ENCODE measurements around the gene NT5C.

NT5C gene

DNA sequence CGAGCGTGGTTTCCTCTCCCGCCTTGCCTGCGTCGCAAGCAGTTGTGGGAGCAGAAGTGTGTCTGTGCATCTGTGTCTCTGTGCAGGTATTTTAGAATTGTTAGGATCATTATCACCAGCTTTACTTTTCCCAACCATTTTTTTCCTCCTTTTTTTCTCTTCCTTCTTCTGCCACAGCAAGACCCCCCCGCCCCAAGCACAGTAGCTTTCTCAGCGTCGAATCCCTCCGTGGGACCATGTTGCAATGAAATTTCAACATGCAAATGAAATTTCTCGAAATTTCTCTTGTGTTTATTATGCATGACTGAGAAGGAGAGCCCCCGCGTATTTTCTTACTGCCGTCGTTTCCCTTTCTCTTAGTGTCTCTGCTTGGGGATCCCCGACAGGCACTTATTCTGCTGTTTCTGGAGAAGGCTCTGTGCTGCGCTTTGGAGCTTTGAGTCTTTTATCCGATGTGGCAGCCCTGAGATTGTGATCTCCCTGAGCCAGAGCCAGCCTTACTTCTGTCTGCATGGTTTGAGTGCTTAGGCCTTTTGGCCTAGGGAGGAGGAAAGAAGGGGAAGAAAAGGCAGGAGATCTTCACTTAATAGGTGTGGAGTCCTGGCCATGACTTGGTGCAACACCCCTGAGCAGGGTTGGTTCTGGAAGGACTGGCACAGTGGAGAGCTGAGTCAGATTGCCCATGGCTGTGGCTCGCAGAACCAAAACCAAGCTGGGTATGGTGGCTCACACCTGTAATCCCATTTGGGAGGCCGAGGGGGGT is 16.8 kb downstream of the NT5C start:
- no peak for DNase-seq

DNA sequence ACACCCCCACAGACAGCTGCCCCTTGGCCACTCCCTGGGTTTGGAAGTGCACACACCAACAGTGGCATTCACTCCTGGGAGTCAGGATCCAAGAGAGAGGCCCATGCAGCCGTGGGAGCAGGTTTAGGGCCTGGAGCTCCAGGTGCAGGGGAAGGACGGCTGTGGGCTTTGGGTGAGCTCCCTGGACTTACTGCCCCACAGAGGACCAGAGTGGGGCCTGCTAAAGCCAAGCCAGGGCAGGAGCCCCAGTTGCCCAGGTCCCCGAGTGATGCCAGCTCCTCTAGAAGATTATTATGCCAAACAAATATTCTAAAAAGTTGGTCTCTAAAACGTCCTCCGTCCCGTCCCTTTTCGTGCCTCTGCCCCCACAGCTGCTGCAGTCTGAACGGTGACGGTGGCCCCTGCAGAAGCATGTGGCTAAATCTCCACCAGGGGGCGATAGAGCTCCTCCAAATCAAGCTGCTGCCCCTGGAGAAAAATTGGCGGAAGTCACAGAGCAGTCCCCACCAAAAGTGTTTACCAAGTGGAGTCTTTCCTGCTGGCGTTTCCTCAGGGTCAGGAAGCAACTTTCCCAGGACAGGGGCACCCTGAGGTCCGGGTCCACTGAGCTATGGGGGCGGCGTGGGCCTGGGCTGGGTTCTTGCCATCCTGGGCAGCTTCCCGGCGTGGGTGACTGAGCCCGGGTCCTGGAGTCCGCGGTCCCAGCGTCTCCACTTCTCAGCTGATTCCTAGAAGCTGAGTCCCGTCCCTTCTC is 17.6 kb downstream of the NT5C start:
- DNase-seq: peak; percentile 88

DNA sequence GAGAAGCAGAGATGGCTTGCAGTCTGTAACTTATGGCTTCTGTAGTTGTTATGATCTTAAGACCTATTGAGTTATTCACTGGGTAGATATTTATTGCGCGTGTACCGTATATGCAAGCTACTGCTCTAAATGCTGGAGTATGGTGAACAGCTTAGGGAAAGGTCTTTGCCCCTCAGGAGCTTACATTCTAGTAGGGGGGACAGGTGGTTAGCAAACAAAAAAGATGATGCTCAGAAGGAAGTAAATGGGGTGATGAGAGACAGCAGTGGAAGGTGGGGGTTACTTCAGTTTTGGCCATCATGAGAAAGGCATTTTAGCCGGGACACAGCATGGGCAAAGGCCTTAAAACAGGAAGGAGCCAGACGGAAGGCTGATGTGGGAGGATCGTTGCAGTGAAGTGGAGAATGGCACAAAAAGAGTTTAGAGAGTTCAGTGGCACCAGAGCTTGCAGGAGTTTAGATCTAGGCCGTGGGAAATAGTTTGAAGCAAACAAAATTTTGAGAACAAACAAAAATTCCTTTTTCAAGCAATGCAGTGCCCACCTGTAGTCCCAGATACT is 19.7 kb downstream of the NT5C start:
- no peak for DNase-seq

DNA sequence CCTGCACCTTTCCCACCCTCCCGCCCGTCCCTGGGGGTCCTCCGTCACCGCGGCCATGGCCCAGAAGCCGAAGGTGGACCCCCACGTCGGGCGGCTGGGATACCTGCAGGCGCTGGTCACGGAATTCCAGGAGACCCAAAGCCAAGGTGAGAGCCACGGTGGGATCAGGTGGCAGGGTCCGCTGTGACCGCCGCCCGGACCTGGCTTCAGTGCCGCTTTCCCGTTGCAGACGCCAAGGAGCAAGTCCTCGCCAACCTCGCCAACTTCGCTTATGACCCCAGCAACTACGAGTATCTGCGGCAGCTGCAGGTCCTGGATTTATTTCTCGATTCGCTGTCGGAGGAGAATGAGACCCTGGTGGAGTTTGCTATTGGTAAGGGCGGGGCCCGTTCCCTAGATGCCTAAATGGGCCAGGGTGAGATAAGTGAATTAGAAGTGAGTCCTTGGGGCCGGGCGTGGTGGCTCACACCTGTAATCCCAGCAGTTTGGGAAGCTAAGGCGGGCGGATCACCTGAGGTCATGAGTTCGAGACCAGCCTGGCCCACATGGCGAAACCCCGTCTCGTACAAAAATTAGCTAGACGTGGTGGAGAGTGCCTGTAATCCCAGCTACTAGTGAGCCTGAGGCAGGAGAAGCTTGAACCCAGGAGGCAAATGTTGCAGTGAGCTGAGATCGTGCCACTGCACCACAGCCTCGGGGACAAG is 21.2 kb downstream of the NT5C start:
- peak; percentile 48 for DNase-seq

DNA sequence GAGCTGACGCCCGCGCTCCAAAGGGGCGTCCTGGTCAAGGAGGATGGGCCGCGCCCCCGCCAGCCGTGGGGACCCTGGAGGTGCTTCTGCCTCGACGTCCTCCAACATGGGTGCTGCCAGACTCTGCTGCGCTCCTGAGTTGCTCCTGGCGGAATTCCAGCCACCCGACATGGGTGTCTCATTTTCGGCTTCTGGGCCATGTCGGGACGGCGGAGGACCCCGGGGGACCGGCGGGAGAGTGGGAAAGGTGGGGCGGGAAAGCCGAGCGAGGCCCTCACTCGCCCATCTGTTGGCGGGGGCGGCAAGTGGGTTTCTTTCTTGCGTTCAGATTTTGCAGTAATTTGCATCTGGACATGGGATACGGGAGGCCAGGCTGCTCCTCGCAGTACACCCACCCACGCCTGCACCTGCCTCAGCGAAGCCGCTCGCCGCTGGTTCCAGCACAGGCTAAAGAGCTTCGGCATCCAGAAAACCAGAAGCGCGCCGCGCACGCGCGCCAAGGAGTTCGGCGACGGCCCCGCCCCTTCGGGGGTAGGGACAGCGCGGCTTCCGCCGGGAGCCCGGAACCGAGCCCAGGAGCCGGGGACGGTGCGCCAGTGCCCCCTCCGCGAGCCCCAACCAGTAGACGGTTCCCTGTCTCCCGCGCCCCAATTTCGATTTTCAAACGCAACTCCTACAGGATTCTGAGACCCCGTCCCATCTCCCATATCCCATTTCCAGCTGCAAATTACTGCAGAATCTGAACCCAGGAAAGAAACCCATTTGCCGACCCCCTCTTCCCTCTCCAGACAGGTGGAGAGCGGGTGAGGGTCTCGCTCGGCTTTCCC is 21.9 kb downstream of the NT5C start, which contains the start of gene ARMC7:
Gene ARMC7, plus strand, starts transcription at position 563 of the 827 bp plus-strand sequence. CDS start 320 bp downstream, outside the sequence.
- DNase-seq: peak; percentile 94

DNA sequence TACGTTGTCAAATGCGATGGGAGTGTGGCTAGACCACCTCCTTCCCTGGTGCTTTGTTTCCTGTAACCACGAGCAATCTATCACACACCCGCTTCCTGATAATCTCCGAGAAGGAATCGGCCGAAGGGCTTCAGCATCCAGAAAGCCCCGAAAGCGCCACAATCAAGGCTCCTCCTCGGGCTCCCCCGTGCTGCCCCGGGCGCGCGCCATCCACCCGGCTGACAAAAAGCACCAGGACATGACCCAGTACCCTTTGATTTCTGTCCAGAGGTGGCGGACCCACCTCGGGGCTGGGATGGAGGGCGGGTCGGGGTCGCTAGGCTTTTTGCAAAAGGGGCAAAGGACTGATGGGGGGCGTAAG is 22.5 kb downstream of the NT5C start:
- no peak for DNase-seq

DNA sequence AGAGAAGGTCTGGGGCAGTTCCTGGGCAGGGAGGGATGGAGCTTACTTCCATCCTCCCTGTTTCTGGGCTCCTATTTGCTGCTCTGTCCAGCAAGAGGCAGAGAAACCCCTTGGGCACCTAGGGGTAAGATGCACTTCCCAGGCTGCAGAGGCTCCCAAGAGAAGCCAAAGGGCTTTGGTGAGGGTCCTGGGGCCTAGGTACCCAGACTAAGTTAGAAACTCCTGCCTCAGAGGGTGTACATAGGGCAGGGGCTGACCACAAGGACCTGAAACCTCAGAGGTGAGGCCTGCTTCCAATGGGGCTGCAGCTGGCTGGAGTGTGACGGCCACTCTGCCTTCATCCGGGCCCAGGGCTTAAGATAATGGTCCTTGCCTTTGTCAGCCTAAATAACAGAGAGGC is 23.3 kb downstream of the NT5C start:
- no peak for DNase-seq

DNA sequence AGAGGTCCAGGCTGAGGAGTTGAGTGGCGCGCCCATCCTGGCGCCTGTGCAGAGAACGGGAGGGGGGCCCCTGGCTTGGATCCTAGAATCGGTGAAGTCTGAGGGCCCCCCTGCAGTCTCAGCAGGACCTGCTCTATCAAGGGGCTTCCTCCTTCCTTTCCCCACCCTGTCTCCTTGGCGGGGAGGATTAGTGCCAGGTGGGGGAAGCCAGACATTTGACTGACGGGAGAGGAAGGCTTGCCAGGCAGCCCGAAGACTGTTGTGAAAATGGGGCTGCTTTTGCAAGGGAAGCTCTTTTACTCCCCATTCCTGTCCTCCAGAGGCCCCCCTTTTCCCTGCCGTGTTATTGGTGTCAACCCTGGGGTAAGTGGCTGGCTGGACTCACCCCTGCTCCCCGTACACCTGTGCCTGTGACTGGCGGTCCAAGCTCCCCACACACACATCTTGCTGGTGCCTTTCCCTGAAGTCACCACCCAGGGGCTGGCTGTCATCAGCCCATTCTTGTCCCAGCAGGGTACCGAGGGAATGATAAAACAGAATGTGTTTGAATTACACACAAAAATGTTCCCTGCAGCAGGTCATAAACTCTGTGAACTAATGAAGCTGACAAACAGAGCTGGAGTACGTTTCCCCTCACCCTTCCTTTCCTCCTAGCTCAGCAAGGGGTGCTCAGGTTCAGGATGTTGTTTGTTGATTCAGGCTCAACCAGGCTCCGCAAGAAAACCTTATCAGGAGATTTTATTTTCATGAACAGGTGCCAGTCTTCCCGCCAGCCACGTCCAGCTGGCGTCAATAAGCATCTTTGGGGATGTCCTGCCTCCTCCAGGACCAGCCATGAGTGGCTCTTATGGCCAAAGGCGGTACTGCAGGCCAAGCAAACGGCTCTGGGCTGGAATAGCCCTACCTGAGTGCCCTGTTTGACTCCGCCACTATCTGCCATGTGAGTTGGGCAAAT is 26.1 kb downstream of the NT5C start:
- DNase-seq: peak; percentile 84

DNA sequence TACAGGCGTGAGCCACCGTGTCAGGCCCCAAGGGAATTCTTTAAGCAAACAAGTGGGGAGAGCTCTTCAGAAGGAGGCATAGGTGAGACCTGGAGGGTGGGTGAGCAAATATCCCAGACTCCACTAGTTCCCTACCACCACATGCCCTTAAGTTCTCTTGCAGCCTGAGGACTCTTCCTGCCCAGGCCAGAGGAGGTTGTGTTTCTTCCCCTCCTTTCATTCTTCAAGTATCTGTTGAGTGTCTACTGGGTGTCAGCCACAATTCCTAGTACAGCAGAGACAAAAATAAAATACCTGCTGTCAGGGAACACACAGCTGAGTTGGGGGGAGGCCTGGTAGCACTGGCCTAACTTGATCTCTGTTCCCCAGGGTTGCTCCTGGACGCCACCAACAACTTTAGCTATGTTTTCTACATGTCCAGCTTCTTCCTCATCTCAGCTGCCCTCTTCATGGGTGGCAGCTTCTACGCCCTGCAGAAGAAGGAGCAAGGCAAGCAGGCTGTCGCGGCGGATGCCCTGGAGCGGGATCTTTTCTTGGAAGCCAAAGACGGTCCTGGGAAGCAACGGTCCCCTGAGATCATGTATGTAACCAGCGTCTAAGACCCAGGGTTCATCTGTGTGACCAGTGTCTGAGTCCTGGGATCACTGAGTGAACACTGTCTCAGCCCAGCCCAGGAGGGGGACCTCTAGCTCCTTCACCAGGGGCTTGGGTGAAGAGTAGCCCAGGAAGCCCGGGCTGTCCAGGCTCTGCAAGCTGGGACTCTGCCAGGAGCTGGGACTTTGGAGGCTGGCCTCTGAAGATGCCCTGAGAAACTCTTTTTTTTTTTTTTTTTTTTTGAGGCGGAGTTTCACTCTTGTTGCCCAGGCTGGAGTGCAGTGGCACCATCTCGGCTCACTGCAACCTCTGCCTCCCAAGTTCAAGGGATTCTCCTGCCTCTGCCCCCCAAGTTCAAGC is 27.7 kb downstream of the NT5C start:
- DNase-seq: peak; percentile 30

DNA sequence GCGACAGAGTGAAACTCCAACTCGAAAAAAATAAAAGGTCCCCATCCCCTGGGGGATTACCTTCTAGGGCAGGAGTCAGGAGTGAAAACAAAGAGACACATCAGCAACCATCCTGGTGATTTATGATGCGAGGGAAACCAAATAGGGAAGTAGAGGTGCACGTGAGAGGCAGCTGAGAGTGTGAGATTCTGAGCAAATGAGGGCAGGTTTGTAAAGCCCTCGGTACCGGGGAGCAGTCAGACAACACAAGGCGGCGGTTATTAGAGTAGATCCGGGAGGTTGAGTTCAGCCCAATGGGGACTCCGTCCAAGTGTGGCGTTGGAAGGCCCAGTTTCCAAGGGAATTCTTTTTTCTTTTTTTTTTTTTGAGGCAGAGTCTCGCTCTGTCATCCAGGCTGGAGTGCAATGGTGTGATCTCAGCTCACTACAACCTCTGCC is 29.1 kb downstream of the NT5C start:
- DNase-seq: peak; percentile 38

DNA sequence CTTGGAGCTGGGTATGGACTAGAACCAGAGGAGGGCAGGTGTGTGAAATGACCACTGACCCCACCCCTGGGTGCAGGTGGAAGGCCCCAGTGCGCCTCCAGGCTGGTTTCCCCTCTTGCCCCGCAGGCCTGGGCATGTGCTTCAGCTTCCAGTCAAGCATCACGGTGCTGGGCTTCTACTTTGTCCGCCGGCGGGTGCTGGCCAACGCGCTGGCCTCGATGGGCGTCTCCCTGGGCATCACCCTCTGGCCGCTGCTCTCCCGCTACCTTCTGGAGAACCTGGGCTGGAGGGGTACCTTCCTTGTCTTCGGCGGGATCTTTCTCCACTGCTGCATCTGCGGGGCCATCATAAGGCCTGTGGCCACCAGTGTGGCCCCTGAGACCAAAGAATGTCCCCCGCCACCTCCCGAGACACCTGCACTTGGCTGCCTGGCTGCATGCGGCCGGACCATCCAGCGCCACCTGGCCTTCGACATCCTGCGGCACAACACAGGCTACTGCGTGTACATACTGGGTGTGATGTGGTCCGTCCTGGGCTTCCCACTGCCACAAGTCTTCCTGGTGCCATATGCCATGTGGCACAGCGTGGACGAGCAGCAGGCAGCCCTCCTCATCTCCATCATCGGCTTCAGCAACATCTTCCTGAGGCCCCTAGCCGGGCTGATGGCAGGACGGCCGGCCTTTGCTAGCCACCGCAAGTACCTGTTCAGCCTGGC is 31.5 kb downstream of the NT5C start:
- no peak for DNase-seq

DNA sequence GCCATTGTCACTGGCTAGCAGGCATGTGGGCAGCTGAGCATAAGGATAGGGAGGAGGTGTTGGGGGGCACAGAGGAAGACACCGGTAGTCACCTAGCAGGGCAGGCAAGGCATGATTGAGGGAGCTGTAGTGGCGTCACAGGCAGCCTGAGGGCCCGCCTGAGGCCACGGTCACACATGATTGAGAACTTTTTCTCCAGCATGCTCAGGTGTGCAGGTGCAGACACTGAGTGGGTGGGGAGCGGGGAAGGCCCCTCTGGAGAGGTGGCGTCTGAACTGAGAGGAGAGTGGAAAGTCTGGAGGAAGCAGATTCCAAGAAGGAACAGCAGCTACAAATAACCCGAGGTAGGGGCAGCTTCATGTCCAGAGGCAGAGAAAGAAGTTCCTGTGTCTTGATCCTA is 32.7 kb downstream of the NT5C start:
- DNase-seq: no peak

DNA sequence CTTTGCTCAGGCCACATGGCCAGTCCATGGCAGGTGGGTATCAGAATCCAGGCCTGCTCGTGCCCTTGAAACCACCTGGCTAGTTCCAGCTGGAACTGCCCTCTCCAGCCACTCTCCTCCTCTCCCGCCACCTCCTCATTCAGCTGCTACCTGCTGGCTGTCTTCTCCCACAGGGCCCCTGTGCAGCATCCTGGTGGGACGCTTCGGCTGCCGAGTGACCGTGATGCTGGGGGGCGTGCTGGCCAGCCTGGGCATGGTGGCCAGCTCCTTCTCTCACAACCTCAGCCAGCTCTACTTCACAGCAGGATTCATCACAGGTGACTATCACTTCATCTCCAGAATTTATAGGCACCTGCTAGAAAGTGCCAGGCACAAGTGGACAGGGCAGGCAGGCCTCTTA is 33.7 kb downstream of the NT5C start:
- no peak for DNase-seq

DNA sequence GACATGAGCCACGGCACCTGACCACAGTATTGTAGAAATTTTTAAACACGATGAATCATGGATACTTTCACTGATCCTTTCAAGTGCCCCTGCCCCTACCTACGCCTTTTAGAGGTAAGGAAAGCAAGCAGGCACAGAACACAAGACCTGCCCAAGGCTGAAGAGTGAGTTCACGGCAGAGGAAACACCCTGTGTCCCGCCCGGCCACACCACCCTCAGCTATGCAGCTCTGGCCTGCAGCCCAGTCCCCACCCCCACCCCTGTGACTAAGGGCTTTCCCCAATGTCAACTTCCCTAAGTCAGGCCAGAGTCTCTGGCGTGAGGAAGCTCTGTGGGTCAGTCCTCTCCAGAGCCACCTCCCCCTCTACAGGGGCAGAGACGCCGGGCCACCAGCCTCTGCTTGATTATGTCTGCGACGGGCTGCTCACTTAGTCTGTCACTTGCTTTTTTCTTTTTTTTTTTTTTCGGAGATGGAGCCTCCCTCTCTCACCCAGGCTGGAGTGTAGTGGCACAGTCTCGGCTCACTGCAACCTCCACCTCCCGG is 35.4 kb downstream of the NT5C start:
- DNase-seq: peak; percentile 92

DNA sequence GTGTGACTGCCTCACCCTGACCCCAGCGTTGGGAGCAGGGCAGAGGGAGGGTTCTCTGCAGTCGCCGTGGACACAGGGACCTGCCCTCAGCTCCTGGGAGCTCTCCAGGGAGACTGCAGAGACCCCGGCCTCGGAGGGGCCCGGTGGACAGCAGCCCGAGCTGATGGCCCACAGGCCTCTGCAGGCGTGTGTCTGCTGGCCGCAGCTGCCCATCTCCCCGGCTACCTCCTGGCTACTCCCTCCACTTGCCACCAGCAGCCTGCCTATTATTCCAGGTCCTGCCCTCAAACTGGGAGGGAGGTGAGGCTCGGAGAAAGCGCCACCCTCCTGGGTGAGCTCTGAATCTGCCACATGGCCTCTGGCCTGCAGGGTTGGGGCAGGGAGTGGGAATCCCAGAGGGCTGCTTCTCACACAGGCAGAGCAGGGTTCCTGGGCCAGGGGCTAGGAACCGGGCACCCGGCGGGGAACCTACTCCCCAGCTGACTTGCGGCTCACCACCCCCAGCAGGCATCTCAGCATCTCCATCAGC is 36.6 kb downstream of the NT5C start:
- no peak for DNase-seq

DNA sequence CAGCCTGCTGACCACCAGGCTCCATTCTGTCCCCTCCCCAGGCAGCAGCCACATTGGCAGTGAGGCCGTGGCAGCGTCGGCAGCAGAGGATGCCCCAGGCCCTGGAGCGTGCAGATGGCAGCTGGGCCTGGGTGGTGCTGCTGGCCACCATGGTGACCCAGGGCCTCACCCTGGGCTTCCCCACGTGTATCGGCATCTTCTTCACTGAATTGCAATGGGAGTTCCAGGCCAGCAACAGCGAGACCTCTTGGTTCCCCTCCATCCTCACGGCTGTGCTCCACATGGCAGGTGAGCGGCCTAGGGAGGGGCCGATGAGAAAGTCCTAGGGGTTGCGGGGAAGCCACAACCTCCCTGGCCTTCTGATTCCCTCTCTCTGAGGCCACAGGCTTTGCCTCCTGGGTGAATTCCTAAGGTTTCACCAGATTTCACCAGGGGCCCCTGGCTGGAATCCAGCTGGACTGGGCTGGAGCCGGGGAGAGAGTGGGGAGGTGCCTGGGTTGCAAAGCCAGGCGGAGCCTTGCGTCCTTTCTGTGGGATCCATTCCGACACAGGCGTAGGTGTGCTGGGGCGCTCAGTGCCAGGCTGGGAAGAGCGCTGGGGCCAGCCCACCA is 37.9 kb downstream of the NT5C start:
- DNase-seq: no peak

DNA sequence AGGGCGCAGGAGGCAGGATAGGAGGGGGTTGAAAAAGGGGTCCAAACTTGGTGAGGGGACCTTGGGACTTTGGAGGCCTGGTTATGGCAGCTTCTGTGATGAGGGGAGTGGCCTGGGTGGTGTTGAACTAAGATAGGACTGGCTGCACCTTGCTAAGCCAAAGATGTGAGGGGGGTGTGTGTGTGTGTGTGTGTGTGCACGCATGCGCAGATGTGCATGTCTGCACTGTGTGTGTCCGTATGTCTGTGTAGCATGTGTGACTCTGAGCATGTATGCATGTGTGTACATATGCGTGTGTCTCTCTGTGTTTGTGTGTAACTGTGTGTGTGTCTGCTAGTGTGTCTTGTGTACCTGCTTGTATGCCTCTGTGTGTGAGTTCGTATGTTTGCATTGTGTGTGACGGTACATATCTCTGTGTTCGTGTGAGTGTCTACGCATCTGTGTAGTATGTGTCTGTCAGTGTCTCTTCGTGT is 39.7 kb downstream of the NT5C start:
- DNase-seq: no peak
